HG03460 (cell line): ENCODE results near the gene RGS10.
"Not testable (repeated sequence)": the region's sequence is repeated elsewhere in the genome, so short reads cannot be mapped to it uniquely, and the experiment has no call there.

Source experiments
- ATAC-seq: cut with Tn5 transposase; IDR thresholded peaks from one replicate; pipeline ENCODE4 v1.9.1; 2021; ENCODE audit not compliant: unreplicated experiment

Gene RGS10, protein sequence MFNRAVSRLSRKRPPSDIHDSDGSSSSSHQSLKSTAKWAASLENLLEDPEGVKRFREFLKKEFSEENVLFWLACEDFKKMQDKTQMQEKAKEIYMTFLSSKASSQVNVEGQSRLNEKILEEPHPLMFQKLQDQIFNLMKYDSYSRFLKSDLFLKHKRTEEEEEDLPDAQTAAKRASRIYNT

DNA sequence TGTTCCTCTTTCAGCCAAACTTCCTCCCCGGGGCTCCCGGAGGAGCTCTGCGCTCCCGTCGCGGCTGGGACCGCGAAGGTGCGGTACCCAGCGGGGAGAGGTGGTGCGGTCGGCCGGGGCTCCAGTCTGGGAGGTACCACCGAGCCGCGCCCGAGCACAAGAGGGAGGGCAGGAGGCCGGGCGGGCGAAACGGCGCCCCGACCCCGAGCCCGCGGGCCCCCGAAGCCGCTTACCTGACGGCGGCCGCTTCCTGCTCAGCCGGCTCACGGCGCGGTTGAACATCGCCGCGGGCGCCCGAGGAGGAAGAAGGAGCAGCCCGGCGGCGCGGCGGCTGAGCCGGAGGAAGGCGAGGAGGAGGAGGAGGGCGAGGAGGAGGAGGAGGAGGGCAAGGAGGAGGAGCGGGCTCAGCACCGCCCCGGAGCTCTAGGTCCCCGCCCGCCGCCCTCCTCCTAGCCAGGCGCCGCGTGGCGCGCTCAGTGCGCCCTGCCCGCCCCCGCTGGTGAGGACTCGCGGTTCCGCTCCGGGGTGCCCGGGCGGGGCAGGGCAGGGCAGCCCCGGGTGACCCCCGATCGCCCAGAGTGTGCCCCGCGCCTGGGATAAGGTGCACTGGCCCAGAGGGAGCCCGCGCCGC lies at the start of gene RGS10:
Gene RGS10, minus strand, starts transcription at position 363 of the 631 bp plus-strand sequence. Its CDS starts 81 bp downstream, at position 282.
- peak; percentile 78 for ATAC-seq

DNA sequence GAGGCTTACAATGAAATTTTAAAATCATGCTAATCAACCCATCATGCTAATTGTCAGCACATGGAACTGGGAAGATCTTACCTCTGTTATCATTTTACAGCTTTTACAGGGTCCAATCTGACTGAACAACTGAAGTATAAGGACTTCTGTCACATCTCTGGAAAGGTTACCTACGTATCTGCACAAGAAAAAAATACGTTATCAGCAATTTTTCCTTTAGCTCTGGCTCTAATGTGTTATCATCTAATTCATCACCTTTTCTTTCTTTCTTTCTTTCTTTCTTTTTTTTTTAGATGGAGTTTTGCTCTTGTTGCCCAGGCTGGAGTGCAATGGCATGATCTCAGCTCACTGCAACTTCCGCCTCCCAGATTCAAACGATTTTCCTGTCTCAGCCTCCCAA lies 45.6 kb upstream of the RGS10 start:
- no peak for ATAC-seq

DNA sequence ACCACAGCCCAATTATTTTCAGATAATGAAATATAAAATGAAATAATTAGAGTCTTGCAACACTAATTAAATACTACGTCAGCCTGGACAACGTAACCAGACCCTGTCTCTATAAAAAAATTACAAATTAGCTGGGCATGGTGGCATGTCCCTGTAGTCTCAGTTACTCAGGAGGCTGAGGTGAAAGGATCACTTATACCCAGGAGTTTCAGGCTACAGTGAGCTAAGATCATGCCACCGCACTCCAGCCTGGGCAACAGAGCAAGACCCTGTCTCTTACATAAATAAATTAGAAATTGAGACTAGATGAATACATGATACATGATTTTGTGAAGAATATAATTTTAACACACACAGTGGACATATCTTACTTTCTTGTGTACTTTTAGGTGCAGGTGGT lies 35.8 kb upstream of the RGS10 start:
- no peak for ATAC-seq

DNA sequence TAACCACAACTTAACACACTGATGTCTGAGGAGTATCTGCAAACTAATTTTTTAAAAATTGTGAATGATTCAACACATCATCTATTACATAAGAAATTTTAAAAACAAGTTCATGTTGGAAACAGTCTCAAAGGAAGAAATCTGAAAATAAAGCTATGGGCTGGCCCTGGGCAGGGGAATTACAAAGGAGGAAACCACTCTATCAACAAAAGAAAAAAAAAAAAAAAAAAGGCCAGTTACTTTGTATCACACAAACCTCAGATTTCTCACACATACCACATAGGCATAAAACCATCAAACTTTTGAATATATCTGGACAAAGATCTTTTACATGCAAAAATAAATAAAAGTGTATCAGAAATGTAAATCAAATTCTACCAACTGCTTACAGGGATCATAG lies 33.5 kb upstream of the RGS10 start:
- no peak for ATAC-seq

DNA sequence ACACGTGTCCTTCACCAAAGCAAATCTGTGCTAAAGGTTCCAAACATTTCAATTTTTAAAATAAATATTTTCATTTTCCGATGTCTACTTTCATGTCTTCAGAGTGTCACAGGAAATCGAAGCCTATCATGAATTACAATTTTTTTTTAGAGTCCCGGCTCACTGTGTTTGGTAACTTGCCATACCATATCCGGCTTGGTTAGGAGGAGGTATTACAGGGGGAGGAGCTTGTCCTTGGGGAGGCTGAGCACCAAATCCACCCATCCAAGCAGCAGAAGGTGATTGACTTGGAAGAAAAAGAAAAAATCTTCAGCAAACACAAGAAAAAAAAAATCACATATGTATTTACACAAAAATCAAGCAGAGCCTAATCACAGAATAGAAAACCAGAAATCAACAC lies 33.0 kb upstream of the RGS10 start:
- ATAC-seq, result no peak

DNA sequence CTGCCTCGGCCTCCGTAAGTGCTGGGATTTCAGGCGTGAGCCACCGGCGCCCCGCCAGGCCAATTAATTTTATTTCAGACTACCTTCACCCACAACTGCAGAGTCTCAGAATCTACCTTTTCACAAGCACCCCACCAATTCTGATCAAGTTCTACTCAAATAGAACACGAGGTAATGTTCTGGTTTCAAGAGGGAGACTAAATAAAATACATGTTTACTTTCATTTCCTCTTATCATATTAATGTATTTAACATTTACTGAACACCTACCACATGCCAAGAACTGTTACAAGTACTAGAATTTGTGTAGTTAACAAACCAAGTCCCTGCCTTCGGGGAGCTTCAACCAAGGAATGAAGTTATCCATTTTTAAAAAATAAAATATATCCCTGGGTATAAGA lies 25.5 kb upstream of the RGS10 start:
- ATAC-seq, result no peak

DNA sequence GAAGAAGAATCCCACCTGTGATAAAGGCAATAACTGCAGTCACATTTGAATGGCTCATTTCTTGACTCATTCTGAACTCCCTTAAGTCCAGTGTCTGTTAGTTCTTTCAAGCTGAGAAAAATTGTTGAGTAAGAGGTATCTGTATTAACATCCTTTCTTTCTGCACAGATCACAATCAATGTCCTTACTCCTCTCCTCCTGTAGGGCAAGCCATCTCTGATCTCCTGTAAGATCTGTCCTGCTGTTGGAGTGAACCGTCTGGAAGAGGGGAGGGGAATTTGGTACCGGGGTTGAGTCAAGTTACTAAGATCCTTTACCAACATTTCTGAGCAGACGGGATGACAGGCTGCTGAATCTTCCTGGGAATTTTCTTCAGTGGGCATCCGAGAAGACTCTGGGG lies 19.6 kb upstream of the RGS10 start:
- no peak for ATAC-seq

DNA sequence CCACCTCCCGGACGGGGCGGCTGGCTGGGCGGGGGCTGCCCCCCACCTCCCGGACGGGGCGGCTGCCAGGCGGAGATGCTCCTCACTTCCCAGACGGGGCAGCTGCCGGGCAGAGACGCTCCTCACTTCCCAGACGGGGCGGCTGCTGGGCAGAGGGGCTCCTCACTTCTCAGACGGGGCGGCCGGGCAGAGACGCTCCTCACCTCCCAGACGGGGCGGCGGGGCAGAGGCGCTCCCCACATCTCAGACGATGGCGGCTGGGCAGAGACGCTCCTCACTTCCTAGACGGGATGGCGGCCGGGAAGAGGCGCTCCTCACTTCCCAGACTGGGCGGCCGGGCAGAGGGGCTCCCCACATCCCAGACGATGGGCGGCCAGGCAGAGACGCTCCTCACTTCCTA lies 17.0 kb upstream of the RGS10 start:
- not testable (repeated sequence) for ATAC-seq

DNA sequence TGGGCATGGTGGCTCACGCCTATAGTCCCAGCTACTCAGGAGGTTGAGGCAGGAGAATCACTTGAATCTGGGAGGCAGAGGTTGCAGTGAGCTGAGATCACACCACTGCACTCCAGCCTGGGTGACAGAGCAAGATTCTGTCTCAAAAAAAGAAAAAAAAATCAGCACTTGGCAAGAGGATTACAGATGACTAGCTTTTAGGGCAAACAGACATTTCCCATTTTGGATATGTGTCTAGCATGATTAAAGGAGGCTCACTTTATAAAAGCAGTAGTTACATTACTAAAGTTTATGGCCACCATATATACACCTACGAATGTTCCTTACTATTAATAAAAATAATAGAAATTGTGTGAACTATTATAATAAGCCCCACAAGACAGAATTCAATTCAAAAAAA lies 13.6 kb upstream of the RGS10 start:
- not testable (repeated sequence) for ATAC-seq

DNA sequence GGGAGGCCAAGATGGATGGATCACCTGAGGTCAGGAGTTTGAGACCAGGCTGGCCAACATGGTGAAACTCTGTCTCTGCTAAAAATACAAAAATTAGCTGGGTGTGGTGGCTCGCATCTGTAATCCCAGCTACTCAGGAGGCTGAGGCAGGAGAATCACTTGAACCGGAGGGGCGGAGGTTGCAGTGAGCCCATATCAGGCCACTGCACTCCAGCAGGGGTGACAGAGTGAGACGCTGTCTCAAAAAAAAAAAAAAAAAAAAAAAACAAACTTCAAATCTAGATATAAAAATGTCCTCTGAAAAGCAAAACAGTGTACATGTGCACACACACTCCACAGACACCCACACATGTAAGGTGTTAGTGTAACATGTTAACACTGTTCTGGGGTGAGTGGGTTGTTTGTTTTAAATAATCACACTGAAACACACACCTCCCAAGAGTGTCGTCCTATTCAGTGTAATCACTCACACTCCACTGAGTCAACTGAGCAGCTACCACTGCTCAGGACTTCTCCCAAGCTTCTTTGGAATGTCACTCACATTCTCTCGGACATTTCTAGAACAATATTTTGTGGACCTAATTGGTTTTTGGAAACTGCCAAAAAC lies 12.8 kb upstream of the RGS10 start:
- no peak for ATAC-seq

DNA sequence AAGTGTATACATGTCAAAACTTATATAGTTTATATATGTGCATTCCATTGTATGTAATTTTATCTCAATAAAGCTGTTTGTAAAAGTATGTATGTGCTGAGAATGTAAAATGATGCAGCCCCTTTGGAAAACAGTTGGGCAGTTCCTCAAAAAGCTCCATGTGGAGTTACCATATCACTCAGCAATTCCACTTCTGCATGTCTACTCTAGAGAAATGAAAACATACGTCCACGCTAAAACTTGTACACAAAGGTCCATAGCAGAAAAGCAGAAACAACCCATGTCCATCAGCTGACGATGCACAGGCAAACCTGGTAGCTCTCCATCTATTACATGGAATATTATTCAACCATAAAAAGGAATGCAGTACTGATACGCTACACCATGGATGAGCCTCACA lies 8.3 kb upstream of the RGS10 start:
- no peak for ATAC-seq

DNA sequence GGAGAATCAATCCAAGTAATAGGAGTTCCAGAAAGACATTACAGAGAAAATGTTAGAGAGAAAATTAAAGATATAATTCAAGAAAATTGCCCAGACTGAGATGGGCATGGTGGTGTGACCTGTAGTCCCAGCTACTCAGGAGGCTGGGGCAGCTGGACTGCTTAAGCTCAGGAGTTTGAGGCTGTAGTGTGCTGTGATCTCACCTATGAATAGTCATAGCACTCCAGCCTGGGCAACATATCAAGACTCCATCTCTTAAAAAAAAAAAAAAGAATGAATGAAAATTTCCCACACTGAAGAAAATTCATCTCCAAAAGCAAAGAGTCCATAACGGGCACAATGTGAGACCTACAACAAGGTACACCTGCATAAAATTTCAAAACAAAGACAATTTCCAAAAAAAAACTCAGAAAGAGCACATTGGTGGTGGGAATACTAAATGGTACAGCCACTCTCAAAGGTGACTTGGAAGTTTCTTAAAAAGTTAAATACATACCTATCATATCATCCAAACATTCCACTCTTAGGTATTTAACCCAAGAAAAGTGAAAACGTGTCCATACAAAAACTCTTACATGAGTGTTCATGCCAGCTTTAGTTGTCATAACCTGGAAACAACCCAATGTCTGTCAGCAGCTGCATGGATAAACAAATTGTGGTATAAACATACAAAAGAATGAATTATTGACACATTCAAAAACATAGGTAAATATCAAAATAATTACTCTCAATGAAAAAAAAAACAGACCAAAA lies 6.9 kb upstream of the RGS10 start:
- no peak for ATAC-seq

DNA sequence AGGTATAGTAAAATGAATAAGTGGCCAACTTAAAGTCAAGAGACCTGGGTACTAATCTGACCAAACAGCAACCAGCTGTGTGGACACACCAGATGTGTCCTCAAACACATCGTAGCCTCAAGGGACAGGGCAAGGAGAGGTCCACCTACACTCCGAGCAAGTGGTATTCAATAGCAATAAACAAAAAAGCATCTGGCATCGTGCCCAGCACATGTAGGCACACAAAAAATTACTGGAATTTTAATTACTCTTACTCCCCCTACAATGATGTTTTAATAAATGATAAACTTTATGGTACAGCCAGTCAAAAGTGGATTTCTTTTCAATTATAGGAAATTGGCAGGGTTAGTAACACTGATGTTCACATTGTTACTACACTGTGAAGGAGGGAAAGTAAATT lies 3.5 kb upstream of the RGS10 start:
- ATAC-seq, result no peak

DNA sequence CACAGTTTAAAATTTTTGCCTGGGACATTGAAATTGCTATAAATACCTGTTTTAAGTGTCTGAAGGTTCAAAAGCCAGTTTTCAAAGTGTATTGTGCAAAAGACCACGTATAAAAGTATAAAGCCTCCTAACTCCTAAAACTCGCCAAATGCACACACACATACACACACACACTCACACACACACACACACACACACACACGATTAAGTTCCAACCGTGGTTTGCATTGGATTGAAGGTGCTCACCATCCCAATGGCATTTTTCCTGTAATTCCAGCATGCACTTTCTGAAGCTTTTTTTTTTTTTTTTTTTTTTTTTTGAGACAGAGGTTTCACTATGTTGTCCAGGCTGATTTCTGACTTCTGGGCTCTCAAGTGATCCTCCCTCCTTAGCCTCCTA lies 2.8 kb upstream of the RGS10 start:
- ATAC-seq, result no peak

DNA sequence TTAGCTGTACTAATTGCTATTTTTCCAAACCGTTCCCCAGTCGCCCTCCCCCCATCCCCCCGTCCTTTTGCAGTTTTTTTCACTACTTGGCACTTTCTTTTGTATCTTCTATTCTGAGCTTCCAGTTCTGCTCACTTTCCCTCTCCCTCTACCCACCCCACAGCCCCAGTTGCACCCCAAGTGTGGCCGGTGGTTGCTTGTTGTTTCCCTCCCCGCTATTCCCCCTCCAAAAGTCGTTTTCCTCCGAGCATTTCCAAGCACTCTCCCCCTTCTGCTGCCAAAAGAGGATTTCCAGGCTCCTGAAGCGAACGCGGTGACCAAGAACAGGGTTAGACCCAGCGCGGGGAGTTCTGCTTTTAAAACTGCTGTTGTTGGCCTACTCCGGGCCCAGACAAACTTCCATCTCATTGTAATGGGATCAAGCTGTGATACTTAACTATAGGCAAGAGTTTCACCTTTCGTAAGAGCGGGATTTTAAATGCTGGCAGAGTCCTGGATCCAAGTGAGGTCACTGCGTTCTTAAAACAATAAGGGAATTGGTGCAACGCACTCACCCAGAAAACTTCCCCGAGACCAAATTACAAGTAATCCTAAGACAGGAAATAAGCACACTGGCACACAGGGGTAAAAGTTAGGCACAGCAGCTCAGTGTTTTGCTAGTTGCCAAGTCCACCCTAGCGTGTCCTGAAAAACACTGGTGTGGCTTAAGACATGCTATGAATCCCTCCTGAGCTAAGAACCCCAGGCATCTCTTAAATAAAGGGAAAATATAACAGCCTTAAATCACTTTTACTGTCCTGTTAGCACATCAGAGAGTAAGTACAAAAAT lies 1.5 kb upstream of the RGS10 start:
- no peak for ATAC-seq

DNA sequence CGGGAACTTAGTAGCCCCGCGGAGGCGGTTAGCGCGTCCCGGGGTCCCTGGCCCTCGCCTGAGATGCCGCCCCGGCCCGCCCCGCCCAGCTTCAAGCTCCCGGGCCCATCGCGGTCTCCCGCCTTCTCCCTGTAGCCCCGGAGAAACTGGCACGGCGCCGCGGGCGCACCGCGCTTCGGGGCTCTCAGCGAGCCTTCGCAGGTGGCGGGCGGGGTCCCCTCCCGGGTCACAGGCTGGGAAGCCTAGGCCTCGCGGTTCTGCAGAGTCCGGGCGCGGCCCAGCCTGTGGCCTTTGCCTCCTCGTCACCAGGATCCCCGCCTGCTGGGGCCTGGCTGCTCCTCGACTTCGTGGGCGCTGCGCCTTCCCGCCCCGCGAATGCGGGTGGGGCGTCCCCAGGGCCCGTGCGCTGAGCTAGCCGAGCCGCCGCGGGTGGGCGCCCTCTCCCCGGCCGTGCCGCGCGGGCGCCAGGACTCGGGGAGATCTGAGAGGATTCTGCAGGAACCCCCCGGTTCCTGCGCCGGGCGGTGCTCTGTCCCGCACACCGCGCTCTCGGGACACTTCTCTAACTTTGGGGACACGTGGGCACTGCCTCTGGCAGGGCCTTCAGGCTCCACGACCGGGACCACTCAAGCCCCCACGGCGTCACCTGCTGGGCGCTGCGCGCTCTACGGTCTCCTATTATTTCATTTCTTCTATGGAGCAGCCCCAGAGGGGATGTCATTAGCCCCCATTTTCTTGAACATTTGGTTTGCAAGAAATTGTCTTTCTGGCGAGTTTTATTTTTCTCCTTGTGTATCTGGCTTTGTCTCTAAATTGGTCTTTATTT lies 682 bp upstream of the RGS10 start:
- peak; percentile 45 for ATAC-seq

DNA sequence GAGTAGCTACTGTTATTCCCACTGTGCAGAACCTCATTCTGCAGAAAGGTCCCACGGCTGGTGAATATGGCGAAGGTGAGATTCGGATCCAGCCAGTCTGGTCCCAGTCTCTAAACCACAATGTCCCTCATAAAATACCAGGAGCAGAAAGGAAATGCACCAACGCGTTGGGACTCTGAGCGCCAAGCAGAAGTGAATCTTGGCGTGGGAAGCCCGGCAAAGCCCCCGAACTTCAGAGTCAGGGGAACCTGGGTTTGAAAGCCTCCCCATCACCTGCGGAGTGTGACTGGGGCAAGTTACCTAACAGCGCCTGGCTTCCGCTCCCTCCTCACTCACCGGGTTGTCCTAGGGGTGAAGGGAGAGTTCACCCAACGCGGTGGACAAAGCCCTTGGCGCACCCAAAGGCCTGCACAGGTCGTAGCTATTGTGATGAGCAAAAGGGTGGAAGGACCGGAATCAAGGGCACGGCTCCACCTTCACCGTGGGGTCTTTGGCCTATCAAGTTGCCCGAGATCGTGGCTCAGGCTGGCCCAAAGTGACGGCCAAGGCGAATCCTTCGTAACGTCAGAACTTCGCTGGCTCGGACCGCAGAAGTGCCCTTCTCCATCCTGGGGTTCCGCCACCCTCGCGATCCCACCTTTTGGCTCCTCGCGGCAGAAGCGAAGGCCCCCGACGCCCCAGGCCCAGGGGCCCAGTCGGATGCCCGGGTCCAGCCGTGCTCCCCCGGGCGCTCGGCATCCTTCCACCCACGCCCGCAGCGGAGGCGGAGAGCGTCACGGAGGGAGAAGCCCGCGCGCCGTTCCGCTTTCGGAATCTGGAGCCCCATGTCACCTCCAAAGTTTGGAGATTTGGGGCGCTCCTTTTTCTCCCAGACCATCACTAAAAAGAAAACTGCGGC lies 811 bp downstream of the RGS10 start:
- ATAC-seq, result peak; percentile 11

DNA sequence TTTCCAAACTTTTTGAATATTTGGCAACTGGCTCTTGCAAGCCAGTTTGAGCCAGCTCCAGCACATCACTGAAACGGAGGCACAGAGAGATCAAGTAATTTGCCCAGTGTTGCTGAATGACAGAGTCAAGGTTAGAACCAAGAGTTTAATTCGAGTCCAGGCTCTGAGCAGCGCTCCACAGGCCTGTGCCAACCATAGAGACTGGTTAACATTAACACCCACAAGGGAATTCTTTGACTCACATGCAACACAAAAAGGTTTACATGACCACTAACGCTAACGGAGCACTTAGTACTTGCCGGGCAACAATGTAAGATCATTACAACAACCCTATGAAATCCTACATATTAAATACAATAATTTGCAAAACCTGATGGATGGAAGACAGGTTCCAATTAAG lies 1.5 kb downstream of the RGS10 start:
- no peak for ATAC-seq

DNA sequence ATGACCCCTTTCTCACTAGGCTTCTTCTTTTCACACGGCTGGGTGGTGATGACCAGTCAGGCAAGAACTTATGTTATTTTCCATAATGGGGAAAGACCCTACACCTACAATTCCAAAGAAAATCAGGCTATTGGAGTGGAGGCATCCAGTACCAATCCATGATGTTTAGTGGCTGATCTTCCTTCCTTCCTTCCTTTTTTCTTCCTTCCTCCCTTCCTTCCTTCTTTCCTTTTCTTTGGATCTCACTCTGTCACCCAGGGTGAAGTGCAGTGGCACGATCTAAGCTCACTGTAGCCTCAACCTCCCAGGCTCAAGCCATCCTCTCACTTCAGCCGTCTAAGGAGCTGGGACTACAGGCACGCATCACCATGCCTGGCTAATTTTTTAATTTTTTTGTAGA lies 2.5 kb downstream of the RGS10 start:
- no peak for ATAC-seq
